CD4-positive, alpha-beta T cell treated with Interleukin-21 for 1 hour (primary cell): ENCODE results near the gene SFR1.
"Not testable (repeated sequence)": the region's sequence is repeated elsewhere in the genome, so short reads cannot be mapped to it uniquely, and the experiment has no call there.

Experiments used
- DNase-seq: peaks from one replicate; pipeline ENCODE4 v3.0.0-alpha.2; 2020

The SFR1 gene

GRCh38 chr10:104109908-104110662, 11.9 kb upstream of the SFR1 start:
- no peak for DNase-seq

GRCh38 chr10:104113376-104113956, 8.5 kb upstream of the SFR1 start:
- DNase-seq, result no peak

- no peak for DNase-seq
Observed at GRCh38 chr10:104117839-104118323, 4.1 kb upstream of the SFR1 start.

GRCh38 chr10:104119996-104120395, 2.0 kb upstream of the SFR1 start:
- DNase-seq, result no peak

- DNase-seq, result no peak
Observed at GRCh38 chr10:104120512-104120902, 1.5 kb upstream of the SFR1 start.

GRCh38 chr10:104120903-104121484, 977 bp upstream of the SFR1 start:
- DNase-seq, result peak; percentile 96

- no peak for DNase-seq
Observed at GRCh38 chr10:104122225-104123107, 495 bp downstream of the SFR1 start.

GRCh38 chr10:104123397-104123796, 1.4 kb downstream of the SFR1 start:
- DNase-seq, result peak; percentile 24

GRCh38 chr10:104127411-104127810, 5.4 kb downstream of the SFR1 start:
- DNase-seq, result peak; percentile 12

GRCh38 chr10:104128214-104128613, 6.2 kb downstream of the SFR1 start:
- no peak for DNase-seq

GRCh38 chr10:104130041-104130440, 8.1 kb downstream of the SFR1 start:
- DNase-seq, result no peak

- DNase-seq, result no peak
Observed at GRCh38 chr10:104138131-104138530, 16.2 kb downstream of the SFR1 start.

- DNase-seq, result no peak
Observed at GRCh38 chr10:104139221-104139620, 17.2 kb downstream of the SFR1 start.

- DNase-seq, result no peak
Observed at GRCh38 chr10:104142081-104142480, 20.1 kb downstream of the SFR1 start.

- no peak for DNase-seq
Observed at GRCh38 chr10:104143829-104144228, 21.9 kb downstream of the SFR1 start.

- no peak for DNase-seq
Observed at GRCh38 chr10:104144931-104145330, 23.0 kb downstream of the SFR1 start.

GRCh38 chr10:104146882-104147281, 24.9 kb downstream of the SFR1 start:
- no peak for DNase-seq

GRCh38 chr10:104150139-104150538, 28.2 kb downstream of the SFR1 start:
- no peak for DNase-seq

- no peak for DNase-seq
Observed at GRCh38 chr10:104151737-104152136, 29.8 kb downstream of the SFR1 start.

GRCh38 chr10:104155591-104155990, 33.6 kb downstream of the SFR1 start:
- no peak for DNase-seq

- DNase-seq, result peak; percentile 43
Observed at GRCh38 chr10:104170610-104171254, 48.8 kb downstream of the SFR1 start.

- DNase-seq, result not testable (repeated sequence)
Observed at GRCh38 chr10:104174136-104174535, 52.2 kb downstream of the SFR1 start.
